H1 (cell line): ENCODE results near the gene CLIP3. TPM values are rescaled to one million over a fixed set of nuclear protein-coding genes. Genes with fewer than 3 reads are reported as not detected.

Experiments used
- CHD1 ChIP-seq: IDR thresholded peaks from 2 replicates; pipeline ENCODE4 v1.6.1; 2012; ENCODE audit warnings: low read depth, low read length, improper control_type of control experiment
- CHD2 ChIP-seq: IDR thresholded peaks from 2 replicates; pipeline ENCODE4 v1.6.1; 2012; ENCODE audit warnings: low read length, improper control_type of control experiment
- CTBP2 ChIP-seq: IDR thresholded peaks from 2 replicates; pipeline ENCODE4 v1.7.0; 2011; ENCODE audit warnings: borderline replicate concordance, mild to moderate bottlenecking, moderate library complexity, mixed read lengths, low read length; ENCODE audit not compliant: insufficient read depth, insufficient read length
- CTCF ChIP-seq, 3 experiments: IDR thresholded peaks; 1 replicate in 2 of 3; 2 replicates in 1 of 3; pipeline versions ENCODE4 v1.5.1 to v1.6.1; 2011; ENCODE audit warnings: low read length in 3 of 3, mild to moderate bottlenecking in 3 of 3, inconsistent platforms in 2 of 3, low read depth in 1 of 3, moderate library complexity in 1 of 3; ENCODE audit not compliant: insufficient read depth in 1 of 3; ENCODE audit errors: control extremely low read depth in 1 of 3
- E2F6 ChIP-seq: IDR thresholded peaks from 2 replicates; pipeline ENCODE4 v1.6.1; 2012; ENCODE audit warnings: inconsistent platforms
- KDM4A ChIP-seq: IDR thresholded peaks from one replicate; pipeline ENCODE4 v1.7.1; 2012; ENCODE audit warnings: low read depth, mild to moderate bottlenecking, moderate library complexity, low read length, inconsistent platforms; ENCODE audit not compliant: severe bottlenecking
- PHF8 ChIP-seq: fragments of 200-600 bp; sonication (generic); conservative IDR thresholded peaks from 2 replicates; pipeline ENCODE4 v1.7.1; 2012; ENCODE audit warnings: low read depth, mild to moderate bottlenecking, inconsistent platforms, low read length, moderate library complexity
- RFX5 ChIP-seq: IDR thresholded peaks from 2 replicates; pipeline ENCODE4 v1.6.1; 2011; ENCODE audit warnings: low read depth, low read length, improper control_type of control experiment, borderline replicate concordance
- RNF2 ChIP-seq: fragments of 200-900, 300-1000 bp; sonication (generic); IDR thresholded peaks from 2 replicates; pipeline ENCODE4 v1.7.1; 2016; ENCODE audit warnings: borderline replicate concordance, low read depth, mild to moderate bottlenecking, antibody characterized with exemption, low read length; ENCODE audit not compliant: poor library complexity, severe bottlenecking; ENCODE audit errors: missing control alignments
- RXRA ChIP-seq: IDR thresholded peaks from 2 replicates; pipeline ENCODE4 v1.6.1; 2011; ENCODE audit warnings: low read depth, mild to moderate bottlenecking, low read length, moderate library complexity; ENCODE audit not compliant: insufficient read depth
- SP1 ChIP-seq: IDR thresholded peaks from 2 replicates; pipeline ENCODE4 v1.6.1; 2011; ENCODE audit warnings: low read depth, low read length
- SP2 ChIP-seq: IDR thresholded peaks from 2 replicates; pipeline ENCODE4 v1.6.1; 2012; ENCODE audit warnings: mild to moderate bottlenecking, low read length, inconsistent platforms
- SUZ12 ChIP-seq: fragments of 200-600 bp; sonication (generic); IDR thresholded peaks from 2 replicates; pipeline ENCODE4 v1.6.1; 2012; ENCODE audit warnings: mild to moderate bottlenecking, inconsistent platforms, low read length, moderate library complexity, mixed read lengths
- TCF12 ChIP-seq: IDR thresholded peaks from 2 replicates; pipeline ENCODE4 v1.6.1; 2011; ENCODE audit warnings: low read depth, mild to moderate bottlenecking, low read length
- YY1 ChIP-seq: IDR thresholded peaks from 2 replicates; pipeline ENCODE4 v1.6.1; 2011; ENCODE audit warnings: low read depth, mild to moderate bottlenecking, low read length
- ZNF274 ChIP-seq: IDR thresholded peaks from 2 replicates; pipeline ENCODE4 v1.7.0; 2012; ENCODE audit warnings: low read length, borderline replicate concordance; ENCODE audit errors: extremely low read depth
- polyA plus RNA-seq, 7 experiments: library from polyadenylated mRNA; depleted of rRNA in 3 of 7; stranded (reverse) in 5 of 7; unstranded in 2 of 7; fragments of >200 nt in 5 of 7; fragments of 200-250 nt in 2 of 7; gene quantifications; 1 replicate in 5 of 7; 2 replicates in 1 of 7; 4 replicates in 1 of 7; pipeline versions ENCODE4 v1.2.1 to v1.2.3, GENCODE V29; 2011 to 2013; ENCODE audit warnings: missing spikeins in 2 of 7, mixed read lengths in 2 of 7
- total RNA-seq: library from RNA; stranded (reverse); fragmentation: NEBNext Ultra II Directional; extraction: Animal tissue kit (Norgen Biotek cat#: 25700); gene quantifications from 2 replicates; pipeline ENCODE4 v1.2.1, GENCODE V29; 2021

Gene CLIP3
- total and polyA plus RNA-seq, 2 of the 8 experiments (the other 6 are each of a cell fraction or from before 2014, with no cell fraction given): 5.9 to 21.7 TPM

DNA sequence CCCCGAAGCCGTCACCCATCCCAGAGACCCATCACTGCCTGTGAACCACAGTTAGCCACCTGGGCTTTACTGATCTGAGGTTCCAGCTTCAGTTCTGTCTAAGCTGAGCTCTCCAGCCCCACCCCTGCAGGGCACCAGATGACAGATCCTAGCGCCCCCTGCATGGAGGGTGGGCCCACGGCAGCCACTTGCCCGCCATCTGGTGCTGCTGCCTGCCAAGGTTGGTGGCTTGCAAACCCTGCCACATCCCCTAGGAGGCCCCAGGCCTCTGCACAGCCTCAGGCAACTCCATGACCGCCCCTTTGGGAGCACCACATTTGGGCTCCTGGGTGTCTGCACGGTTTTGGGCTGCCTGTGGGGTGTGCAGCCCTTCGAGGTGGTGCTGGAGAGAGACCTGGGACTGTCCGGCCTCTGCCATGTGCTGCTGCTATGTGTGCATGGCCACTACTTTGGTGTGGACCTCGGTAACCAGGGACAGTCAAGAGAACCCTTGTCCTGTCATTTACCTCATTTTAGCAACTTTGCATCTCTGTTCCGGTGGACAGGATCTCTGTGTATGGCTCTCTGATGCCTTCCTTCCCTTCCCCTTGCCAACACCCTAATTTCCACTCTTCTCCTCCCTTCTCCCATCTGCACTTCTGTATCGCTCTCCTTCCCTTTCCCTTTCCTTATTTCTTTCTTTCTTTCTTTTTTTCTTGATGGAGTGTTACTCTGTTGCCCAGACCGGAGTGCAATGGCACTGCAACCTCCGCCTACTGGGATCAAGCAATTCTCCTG, 55.0 kb downstream of the CLIP3 start (continued):
- TF ChIP-seq PHF8 (no peak), CHD2 (no peak), RNF2 (no peak), CTBP2 (no peak), SP1 (no peak), CHD1 (no peak), ZNF274 (no peak), CTCF (IDR thresholded peaks at IDR 0.05; ENCODE audit: control extremely low read depth in 1 of 3, insufficient read depth in 1 of 3, low read depth in 1 of 3, low read length in 3 of 3) (peak; percentile 86 to 98 (median 93)), TCF12 (peak; percentile 74; the same call in 1 of the 2 replicates), SP2 (no peak), SUZ12 (no peak), YY1 (peak; percentile 78; the same call in 1 of the 2 replicates), E2F6 (no peak), RFX5 (no peak), RXRA (no peak), KDM4A (no peak)
